HG03558 (cell line): Measurements from ENCODE around the gene C2CD4A.
"Not testable (repeated sequence)": the region's sequence is repeated elsewhere in the genome, so short reads cannot be mapped to it uniquely, and the experiment has no call there.

Experiments used
- ATAC-seq: cut with Tn5 transposase; IDR thresholded peaks from one replicate; pipeline ENCODE4 v1.9.1; 2021; ENCODE audit warnings: moderate number of reproducible peaks; ENCODE audit not compliant: unreplicated experiment; ENCODE audit errors: extremely low read depth

Gene C2CD4A, protein sequence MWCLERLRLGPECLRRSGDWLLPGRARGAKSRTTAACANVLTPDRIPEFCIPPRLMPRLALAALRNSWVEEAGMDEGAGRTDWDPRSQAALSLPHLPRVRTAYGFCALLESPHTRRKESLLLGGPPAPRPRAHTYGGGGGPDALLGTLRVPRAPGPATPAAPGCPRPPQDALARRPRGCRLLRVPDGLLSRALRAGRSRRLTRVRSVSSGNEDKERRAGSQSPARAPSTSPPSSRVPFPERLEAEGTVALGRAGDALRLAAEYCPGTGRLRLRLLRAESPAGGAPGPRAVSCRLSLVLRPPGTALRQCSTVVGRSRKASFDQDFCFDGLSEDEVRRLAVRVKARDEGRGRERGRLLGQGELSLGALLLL

GRCh38 chr15:62066663-62067447 lies at the start of gene C2CD4A:
TSS of gene C2CD4A (plus strand) at chr15:62066977. CDS start at chr15:62067614, 637 bp downstream.
- ATAC-seq: no peak

GRCh38 chr15:62020576-62021160 lies 46.1 kb upstream of the C2CD4A start:
- no peak for ATAC-seq

DNA sequence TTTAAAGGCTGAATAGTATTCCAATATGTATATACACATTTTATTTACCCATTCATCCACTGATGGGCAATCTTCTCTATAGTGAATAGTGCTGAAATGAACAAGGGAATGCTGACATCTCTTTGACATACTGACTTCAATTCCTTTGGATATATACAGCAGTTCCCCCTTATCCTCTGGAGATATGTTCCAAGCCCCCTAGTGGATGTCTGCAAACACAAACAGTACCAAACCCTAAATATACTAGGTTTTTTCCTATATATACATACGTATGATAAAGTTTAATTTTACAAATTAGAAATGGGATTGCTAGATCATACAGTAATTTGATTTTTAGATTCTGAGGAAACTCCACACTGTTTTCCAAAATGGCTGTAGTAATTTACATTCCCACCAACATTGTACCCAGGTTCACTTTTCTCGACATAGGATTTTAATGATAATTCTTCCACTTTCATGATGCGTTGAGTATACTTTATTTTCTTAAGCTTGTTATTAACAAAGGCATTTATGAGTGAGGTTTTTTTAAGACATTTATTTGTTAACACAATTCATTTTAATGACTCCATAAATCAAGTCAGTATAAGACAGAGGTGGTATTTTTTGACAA lies 44.7 kb upstream of the C2CD4A start:
- no peak for ATAC-seq

- ATAC-seq: no peak
Measured at GRCh38 chr15:62026487-62027262, 40.1 kb upstream of the C2CD4A start.

DNA sequence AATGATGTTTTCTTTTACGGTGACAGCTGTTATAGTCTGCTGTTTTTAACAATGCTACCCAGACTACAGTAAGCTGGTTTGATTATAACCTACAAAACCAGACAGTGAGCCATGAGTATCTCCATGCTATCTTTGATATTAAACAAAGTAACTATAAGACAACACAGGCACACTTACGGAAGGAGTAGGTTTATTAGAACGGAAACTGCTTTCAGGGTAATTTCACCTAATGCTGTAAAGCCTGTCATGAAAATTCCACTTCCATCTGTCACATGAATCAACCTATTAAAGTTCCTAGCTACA lies 39.6 kb upstream of the C2CD4A start:
- no peak for ATAC-seq

GRCh38 chr15:62027916-62028315 lies 38.9 kb upstream of the C2CD4A start:
- no peak for ATAC-seq

GRCh38 chr15:62035256-62035924 lies 31.4 kb upstream of the C2CD4A start:
- no peak for ATAC-seq

DNA sequence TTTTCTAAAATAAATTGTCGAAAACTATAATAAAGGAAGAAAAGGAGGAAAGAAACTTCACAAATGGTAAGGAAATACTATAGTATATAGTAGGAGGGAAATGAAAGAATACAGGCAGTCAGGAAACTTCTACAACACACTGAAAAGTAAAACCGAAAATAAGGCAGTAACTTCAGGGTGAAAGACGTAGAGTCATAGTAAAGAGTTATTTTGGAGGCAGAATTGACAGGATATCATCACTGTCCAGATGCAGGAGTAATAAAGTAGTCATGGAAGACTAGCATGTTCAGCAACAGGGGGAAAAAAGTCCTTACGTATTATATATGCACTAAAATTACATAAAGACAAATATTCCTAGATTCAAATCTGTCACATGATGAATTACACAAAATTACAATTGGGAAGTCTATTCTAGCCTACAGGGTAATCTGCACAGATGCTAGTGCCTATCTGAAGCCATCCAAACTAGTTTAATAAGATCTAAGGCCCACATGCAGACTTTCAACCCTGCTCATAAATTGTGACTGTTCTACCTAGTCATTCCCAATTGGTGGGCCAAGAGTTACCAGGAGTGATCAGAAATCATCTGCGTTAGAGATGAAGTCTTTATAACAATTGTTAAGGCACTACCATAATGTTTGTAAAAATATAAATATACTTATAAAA lies 20.6 kb upstream of the C2CD4A start:
- ATAC-seq: peak; percentile 73

GRCh38 chr15:62047282-62047827 lies 19.4 kb upstream of the C2CD4A start:
- no peak for ATAC-seq

DNA sequence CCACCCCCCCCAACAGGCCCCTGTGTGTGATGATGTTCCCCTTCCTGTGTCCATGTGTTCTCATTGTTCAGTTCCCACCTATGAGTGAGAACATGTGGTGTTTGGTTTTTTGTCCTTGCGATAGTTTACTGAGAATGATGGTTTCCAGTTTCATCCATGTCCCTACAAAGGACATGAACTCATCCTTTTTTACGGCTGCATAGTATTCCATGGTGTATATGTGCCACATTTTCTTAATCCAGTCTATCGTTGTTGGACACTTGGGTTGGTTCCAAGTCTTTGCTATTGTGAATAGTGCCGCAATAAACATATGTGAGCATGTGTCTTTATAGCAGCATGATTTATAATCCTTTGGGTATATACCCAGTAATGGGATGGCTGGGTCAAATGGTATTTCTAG lies 18.5 kb upstream of the C2CD4A start:
- ATAC-seq: not testable (repeated sequence)

DNA sequence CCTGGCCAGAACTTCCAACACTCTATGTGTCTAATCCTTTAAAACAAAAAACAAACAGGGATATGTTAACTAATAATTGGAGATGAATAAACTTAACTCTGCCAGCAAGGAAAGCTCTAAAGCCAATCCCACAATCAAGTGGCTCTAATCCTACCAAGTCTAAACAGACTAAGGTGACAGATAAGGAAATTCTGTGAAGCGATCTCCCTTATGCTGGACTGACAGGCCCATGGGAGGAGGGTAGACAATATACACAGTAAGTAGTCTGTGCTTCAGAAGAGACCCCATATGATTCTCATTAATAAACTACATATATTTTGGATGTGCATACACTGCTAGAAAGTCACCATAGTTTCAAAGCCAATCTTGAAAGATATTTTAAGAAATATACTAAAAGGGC lies 16.7 kb upstream of the C2CD4A start:
- no peak for ATAC-seq

- ATAC-seq: no peak
Measured at GRCh38 chr15:62051166-62051565, 15.6 kb upstream of the C2CD4A start.

- ATAC-seq: no peak
Measured at GRCh38 chr15:62052713-62053112, 14.1 kb upstream of the C2CD4A start.

GRCh38 chr15:62053439-62054085 lies 13.2 kb upstream of the C2CD4A start:
- ATAC-seq: no peak

GRCh38 chr15:62054979-62055378 lies 11.8 kb upstream of the C2CD4A start:
- no peak for ATAC-seq

GRCh38 chr15:62057341-62057980 lies 9.3 kb upstream of the C2CD4A start:
- no peak for ATAC-seq

DNA sequence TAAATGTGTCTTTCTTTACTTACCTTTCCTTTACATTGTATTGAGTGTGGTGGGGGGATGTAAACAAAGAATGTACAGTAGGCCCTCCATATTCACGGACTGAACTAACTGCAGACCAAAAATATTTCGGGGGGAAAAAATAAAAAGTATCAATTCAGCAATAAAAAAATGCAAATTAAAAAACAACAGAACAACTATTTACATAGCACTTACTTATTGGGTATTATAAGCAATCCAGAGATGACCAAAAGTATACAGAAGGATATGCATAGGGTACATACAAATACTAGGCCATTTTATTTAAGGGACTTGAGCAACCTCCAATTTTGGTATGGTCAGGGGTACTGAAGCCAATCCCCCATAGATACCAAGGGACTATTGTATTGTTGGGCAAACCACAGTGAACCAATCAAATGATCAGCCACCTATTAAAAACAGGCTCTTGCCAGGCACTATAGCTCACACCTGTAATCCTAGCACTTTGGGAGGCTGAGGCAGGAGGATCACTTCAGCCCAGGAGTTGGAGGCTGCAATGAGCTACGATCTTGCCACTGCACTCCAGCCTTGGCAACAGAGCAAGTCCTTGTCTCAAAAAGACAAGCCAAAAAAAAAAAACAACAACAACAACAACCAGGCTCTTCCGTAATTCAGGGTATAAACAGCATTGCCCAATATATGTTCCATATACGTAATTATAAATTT lies 8.3 kb upstream of the C2CD4A start:
- no peak for ATAC-seq
